ENCODE data around the gene ACSF3. TPM values are rescaled to one million over a fixed set of nuclear protein-coding genes. Genes with fewer than 3 reads are reported as not detected.

ACSF3 gene
- total RNA-seq, 2 experiments from 2014 or later, result 39.7 to 41.7 TPM

DNA sequence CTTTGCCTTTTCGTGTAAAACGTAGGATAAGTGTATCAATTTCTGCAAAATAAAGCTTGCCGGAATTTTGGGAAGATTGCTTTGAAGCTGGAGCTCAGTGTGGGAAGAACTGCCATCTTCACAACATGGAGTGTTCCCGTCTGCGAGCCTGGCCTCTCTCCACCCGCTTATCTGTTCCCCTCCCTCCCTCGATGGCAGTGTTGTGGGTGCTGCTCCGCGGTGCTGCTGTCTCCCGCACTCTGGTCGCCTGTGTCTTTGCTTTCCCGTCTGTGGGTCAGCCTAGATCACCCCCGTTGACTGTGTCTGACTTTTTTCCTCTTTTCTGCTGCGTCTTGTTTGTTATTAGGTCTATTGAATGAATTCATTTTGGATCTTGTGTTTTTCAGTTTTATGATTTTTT is 17.0 kb downstream of the ACSF3 start:
- Mint-ChIP-seq H3K4me3 (no peak overlapping the region), H3K27me3 (no peaks in the 10 kb centered on the region), H3K4me1 (peaks cover 26% of the 10 kb centered on the region), H3K9me3 (ENCODE audit: low read depth) (no peaks in the 10 kb centered on the region), H3K36me3 (ENCODE audit: low read depth) (peaks cover 42% of the 10 kb centered on the region), H3K27ac (no peak overlapping the region)
- CTCF ChIA-PET, result no interaction called here
- POLR2A ChIA-PET, result no interaction called here
- DNase-seq, result no peak
- no peak for ATAC-seq
- intact Hi-C loops (cut with DNase I, micrococcal nuclease), result no loop called here

DNA sequence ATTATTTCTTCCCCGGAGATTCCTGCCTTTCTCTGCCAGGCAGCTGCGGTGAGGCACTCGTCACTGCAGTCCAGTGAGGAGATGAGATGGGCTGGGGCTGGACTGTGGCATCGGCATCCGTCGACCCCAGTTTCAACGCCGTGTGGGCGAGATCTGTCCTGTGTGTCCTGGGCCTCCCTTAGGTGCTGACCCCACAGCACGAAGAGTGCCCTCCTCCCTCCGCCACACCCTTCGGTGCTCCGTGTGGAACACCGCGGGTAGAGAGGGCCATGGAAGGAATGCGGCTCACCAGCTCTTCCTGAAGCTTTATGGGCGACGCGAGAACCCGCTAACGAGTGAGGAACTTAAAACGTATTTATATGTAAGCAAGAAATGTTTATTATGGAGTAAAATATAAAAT is 17.6 kb downstream of the ACSF3 start:
- ATAC-seq (no peak), DNase-seq (no peak)
- no peaks in the 10 kb centered on the region for H3K27me3 Mint-ChIP-seq
- peaks cover 44% of the 10 kb centered on the region for H3K36me3 Mint-ChIP-seq (ENCODE audit: low read depth)
- intact Hi-C loops (cut with DNase I, micrococcal nuclease), result no loop called here
- CTCF ChIA-PET, result no interaction called here
- POLR2A ChIA-PET, result no interaction called here
- H3K27ac Mint-ChIP-seq, result no peak overlapping the region
- peaks cover 32% of the 10 kb centered on the region for H3K4me1 Mint-ChIP-seq
- H3K4me3 Mint-ChIP-seq, result no peak overlapping the region
- H3K9me3 Mint-ChIP-seq (ENCODE audit: low read depth), result no peaks in the 10 kb centered on the region

DNA sequence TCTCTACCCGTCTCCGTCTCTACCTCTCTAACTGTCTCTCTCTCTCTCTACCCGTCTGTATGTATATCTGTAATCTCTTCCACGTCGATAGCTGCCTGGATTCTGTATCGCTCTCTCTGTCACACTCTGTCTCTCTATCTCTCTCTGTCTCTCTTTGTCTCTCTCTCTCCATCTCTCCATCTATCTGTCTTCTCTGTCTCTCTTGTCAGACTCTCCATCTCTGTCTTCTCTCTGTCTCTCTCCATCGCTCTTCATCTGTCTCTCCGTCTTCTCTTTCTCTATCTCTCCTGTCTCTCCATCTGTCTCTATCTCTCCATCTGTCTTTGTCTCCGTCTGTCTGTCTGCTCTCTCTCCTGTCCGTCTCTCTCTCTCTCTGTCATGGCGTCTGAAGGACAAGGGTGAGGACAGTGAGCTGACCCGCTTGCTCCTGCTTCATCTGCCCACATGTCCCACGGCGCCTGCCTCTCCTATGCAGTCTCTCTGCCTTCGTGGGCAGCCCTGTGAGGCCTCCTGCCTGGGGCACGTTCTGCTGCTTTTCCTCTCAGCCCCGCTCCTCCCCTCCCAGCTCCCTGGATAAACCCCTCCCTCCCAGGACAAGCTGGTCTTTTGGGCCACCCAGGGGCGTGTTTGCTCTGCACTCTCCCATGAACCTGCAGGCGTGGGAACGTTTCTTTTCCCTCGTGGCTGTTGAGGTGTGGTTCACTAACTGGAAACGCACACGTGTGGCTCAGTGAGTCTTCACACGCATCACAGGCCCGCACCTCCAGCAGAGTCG is 18.9 kb downstream of the ACSF3 start:
- Mint-ChIP-seq H3K27ac (no peak overlapping the region), H3K4me1 (peaks cover 38% of the 10 kb centered on the region), H3K27me3 (no peaks in the 10 kb centered on the region), H3K36me3 (ENCODE audit: low read depth) (peaks cover 45% of the 10 kb centered on the region), H3K4me3 (no peak overlapping the region), H3K9me3 (ENCODE audit: low read depth) (no peaks in the 10 kb centered on the region)
- intact Hi-C loops (cut with DNase I, micrococcal nuclease), result no loop called here
- CTCF ChIA-PET, result interaction anchor here (0.7 kb wide), 1 partner anchor 15 kb away, joined by 3 read pairs; no protein-coding TSS in a partner anchor
- no peak for ATAC-seq
- DNase-seq, result peak; percentile 50
- POLR2A ChIA-PET, result interaction anchor here (0.6 kb wide), 1 partner anchor 15 kb away, joined by 3 read pairs; no protein-coding TSS in a partner anchor

DNA sequence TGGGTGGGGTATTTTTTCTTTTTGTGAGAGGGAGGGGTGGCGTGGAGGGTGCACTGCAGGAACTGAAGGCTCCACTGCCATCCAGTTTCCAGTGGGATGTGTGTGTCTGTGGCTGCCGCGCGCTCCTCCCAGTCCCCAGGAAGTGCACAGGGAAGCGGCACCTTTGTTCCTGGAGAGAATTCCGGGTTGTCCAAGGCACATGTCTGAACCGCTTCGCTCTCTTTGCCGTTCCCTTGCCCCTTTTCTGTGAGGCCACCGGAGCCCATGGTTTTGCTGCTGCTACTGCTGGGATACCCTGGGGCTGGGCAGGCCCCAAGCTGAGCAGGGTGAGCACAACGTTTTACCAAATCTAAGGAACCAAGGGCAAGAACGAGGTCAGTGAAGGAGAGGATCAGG is 19.5 kb downstream of the ACSF3 start:
- DNase-seq (no peak), ATAC-seq (no peak)
- Mint-ChIP-seq H3K36me3 (ENCODE audit: low read depth) (peaks cover 45% of the 10 kb centered on the region), H3K9me3 (ENCODE audit: low read depth) (no peaks in the 10 kb centered on the region), H3K4me1 (peaks cover 41% of the 10 kb centered on the region), H3K27me3 (no peaks in the 10 kb centered on the region), H3K27ac (no peak overlapping the region), H3K4me3 (no peak overlapping the region)
- POLR2A ChIA-PET, result no interaction called here
- intact Hi-C loops (cut with DNase I, micrococcal nuclease), result no loop called here
- CTCF ChIA-PET, result interaction anchor here (0.5 to 0.7 kb wide), 2 partner anchors 16 to 369 kb away, joined by 3 read pairs; no protein-coding TSS in a partner anchor

DNA sequence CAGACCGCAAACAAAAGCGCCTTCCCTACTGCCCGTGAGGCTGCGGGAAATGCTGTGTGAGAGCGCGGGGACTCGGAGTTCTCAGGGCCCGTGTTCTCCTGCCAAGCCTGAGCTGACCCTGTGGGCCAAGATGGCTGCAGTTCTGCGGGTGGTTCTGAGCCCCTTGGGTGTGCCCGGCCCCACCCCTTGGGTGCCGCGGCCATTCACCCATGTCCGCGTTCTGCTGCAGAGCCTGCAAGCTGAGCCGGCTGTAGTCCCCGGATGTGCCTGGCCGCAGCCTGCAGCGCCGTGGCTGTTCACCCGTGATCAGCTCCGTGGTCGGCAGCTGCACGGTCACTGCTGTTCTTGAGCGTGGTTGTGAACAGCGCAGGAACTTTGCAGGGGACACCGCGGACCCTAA is 20.0 kb downstream of the ACSF3 start:
- H3K4me1 Mint-ChIP-seq, result peaks cover 47% of the 10 kb centered on the region
- H3K27me3 Mint-ChIP-seq, result no peaks in the 10 kb centered on the region
- peaks cover 43% of the 10 kb centered on the region for H3K36me3 Mint-ChIP-seq (ENCODE audit: low read depth)
- ATAC-seq (no peak), DNase-seq (no peak)
- ChIA-PET POLR2A (no interaction called here), CTCF (interaction anchor here (0.5 to 0.7 kb wide), 2 partner anchors 16 to 370 kb away, joined by 3 read pairs; no protein-coding TSS in a partner anchor)
- peak overlapping the region; percentile 74 for H3K4me3 Mint-ChIP-seq
- no peaks in the 10 kb centered on the region for H3K9me3 Mint-ChIP-seq (ENCODE audit: low read depth)
- peak overlapping the region; percentile 89 for H3K27ac Mint-ChIP-seq
- intact Hi-C loops (cut with DNase I, micrococcal nuclease), result loop anchor here in 1 of 2 experiments (2.0 kb wide), 1 partner anchor 173 kb away; no protein-coding TSS in a partner anchor

DNA sequence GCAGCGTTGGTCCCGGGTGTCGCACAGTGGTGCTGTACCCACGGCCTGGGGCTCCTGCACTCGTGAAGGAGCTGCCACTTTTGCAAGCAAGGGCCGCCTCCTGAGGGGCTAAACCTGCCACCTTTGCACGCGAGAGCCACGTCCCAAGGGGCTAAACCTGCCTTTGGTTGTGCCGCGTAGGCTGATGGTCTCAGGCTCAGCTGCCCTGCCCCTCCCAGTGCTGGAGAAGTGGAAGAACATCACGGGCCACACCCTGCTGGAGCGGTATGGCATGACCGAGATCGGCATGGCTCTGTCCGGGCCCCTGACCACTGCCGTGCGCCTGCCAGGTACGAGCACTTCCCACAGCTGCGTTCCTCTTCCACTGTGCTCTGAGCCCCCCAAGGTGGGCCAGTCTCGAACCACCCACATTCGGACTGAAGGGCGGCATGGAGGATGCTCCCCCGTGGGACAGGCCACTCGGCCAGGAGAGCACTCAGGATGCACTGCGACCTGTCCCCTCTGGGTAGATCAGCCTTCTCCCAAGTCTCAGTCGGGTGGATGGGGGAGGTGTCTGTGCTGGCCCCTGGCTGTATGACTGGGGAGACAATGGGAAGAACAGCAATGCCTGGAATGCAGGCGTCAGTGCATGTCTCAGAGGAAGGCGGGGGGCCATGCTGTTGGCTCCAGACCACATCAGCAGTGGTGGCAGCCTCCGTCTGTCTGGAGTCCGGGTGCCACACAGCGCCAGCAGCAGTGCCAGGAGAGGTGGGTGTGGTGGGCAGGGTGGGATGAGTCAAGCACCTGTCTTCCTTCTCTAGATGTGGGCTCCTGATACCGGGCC is 20.7 kb downstream of the ACSF3 start:
- ChIA-PET POLR2A (interaction anchor here (1.0 kb wide), 1 partner anchor 18 kb away, joined by 4 read pairs; no protein-coding TSS in a partner anchor), CTCF (interaction anchor here (0.5 to 1.0 kb wide), 5 partner anchors 12 to 145 kb away, joined by 3 to 4 read pairs (median 3); no protein-coding TSS in a partner anchor)
- intact Hi-C loops (cut with DNase I, micrococcal nuclease), result loop anchor here in 1 of 2 experiments (2.0 kb wide), 1 partner anchor 174 kb away; no protein-coding TSS in a partner anchor
- Mint-ChIP-seq H3K9me3 (ENCODE audit: low read depth) (no peaks in the 10 kb centered on the region), H3K4me3 (peak overlapping the region; percentile 74), H3K27me3 (no peaks in the 10 kb centered on the region), H3K36me3 (ENCODE audit: low read depth) (peaks cover 44% of the 10 kb centered on the region), H3K27ac (peak overlapping the region; percentile 89), H3K4me1 (peaks cover 52% of the 10 kb centered on the region)
- DNase-seq (peak; percentile 50), ATAC-seq (peak; percentile 8)

DNA sequence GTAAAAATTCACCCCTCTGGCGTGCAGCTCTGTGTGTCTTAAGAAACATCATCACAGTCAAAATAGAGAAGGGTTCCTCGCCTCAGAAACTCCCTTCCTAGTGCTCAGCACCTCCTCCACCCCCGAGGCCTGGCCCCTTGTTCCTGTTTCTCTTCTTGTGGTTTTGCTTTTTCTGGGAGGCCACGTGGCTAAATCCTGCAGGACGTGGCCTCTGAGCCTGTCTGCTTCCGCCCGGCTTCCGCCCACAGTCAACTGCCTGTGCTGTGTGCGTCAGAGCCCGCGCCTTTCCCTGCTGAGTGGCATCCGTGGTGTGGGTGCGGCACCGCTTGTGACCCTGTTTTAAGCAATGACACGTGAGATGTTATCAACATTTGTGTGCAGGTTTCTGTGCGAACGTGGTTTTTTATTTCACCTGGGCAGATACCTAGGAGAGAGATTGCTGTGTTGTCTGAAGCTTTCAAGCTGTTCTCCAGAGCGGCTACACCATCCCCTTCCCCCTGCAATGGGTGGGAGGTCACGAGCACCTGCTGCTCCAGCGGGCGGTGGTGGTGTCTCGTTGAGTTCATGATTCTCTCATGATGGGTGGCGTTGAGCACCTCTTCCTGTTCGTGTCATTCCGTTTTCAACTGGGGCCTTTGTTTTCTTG is 21.7 kb downstream of the ACSF3 start:
- ChIA-PET POLR2A (interaction anchor here (0.9 to 1.0 kb wide), 2 partner anchors 18 kb away, joined by 4 to 6 read pairs; no protein-coding TSS in a partner anchor), CTCF (interaction anchor here (0.7 to 1.1 kb wide), 7 partner anchors 13 to 171 kb away, joined by 3 to 4 read pairs (median 3); no protein-coding TSS in a partner anchor)
- H3K36me3 Mint-ChIP-seq (ENCODE audit: low read depth), result peaks cover 45% of the 10 kb centered on the region

DNA sequence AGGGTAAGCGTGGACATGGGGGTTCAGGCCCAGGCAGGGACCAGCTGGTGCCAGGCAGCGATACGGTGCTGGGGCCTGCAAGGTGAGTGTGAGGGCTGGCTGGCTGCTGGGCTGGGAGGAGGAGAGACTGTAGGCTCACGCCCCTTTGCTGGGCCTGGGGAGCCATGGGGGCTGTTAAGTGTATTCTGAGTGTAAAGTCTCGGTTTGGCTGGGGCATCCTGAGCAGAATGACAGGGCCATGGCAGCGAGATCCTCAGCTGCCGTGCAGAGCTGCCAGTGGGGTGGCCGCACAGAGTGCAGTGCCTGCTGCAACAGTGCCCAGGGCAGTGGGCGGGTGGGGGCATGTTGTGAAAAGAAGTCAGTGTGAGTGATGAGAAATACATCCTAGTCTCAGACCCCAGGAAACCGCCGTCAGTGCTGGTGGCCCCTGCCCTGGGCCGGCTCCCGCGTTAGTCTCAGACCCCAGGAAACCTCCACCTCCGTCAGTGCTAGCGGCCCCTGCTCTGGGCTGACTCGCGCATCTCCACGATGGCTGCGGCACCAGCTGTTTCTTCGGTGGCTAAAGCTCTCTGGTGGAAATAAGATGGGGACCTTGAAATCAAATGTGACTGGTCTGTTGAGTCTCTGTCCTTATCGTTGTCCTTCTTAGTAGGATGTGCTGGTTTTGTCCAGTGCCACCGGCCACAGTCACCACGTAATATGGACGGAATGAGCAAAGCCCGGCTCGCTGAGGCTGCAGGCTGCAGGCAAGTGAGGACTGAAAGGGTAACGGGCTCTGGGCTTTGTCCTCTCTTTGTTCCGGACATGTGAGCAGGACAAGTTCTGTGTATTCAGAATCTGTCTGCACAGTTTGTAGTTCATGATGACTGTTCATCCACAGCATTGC is 22.9 kb downstream of the ACSF3 start:
- DNase-seq (peak; percentile 44), ATAC-seq (peak; percentile 11)
- Mint-ChIP-seq H3K36me3 (ENCODE audit: low read depth) (peaks cover 48% of the 10 kb centered on the region), H3K4me1 (peaks cover 60% of the 10 kb centered on the region), H3K27ac (peak overlapping the region; percentile 89), H3K27me3 (no peaks in the 10 kb centered on the region), H3K9me3 (ENCODE audit: low read depth) (no peaks in the 10 kb centered on the region), H3K4me3 (peak overlapping the region; percentile 74)
- intact Hi-C loops (cut with DNase I, micrococcal nuclease), result loop anchor here in 1 of 2 experiments (5.0 kb wide), 1 partner anchor 304 kb away; the partner anchor contains the start of gene APRT
- ChIA-PET POLR2A (interaction anchor here (0.9 kb wide), 1 partner anchor 20 kb away, joined by 6 read pairs; no protein-coding TSS in a partner anchor), CTCF (interaction anchor here (1.0 kb wide), 2 partner anchors 20 to 173 kb away, joined by 3 to 4 read pairs; no protein-coding TSS in a partner anchor)

More for the DNA sequence above, 21.7 kb downstream of the ACSF3 start:
- Mint-ChIP-seq H3K27ac (peak overlapping the region; percentile 89), H3K4me3 (peak overlapping the region; percentile 74), H3K4me1 (peaks cover 58% of the 10 kb centered on the region), H3K9me3 (ENCODE audit: low read depth) (no peaks in the 10 kb centered on the region), H3K27me3 (no peaks in the 10 kb centered on the region)
- intact Hi-C loops (cut with DNase I, micrococcal nuclease), result loop anchor here (1.0 to 5.0 kb wide), 5 partner anchors 18 to 303 kb away; partner anchors contain the start of gene APRT (in 1 of the 2)
- DNase-seq (peak; percentile 90), ATAC-seq (peak; percentile 86)

DNA sequence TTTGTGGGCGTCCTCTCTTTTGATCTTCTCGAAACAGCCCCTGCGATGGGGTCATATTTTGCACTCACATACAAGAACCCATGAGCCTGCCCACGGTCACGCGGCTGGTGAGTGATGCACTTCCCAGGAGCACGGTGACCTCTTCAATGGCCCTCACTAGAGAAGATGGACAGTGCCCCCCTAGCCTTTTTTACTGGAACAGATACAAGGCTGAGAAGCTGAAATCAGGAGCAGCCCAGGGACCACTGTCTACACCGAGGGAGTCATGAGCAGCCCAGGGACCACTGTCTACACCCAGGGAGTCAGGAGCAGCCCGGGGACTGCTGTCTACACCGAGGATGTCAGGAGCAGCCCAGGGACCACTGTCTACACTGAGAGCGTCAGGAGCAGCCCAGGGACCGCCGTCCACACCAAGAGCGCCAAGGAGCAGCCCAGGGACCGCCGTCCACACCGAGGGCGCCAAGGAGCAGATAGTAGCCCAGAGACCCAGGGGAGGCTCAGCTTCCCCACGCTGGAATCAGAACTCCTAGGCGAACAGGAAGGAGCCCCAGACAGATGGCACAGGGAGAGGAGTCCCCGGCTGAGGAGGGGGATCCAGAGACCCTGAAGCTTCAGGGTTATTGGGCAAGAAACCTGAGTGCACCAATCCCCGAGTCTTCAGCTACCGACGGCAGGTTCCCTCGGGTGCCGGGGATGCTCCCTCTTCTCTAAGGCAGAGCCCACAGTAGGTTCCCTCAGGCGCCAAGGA is 23.7 kb downstream of the ACSF3 start:
- intact Hi-C loops (cut with DNase I, micrococcal nuclease), result loop anchor here in 1 of 2 experiments (5.0 kb wide), 1 partner anchor 305 kb away; the partner anchor contains the start of gene APRT
- no peaks in the 10 kb centered on the region for H3K9me3 Mint-ChIP-seq (ENCODE audit: low read depth)
- CTCF ChIA-PET, result no interaction called here
- no peaks in the 10 kb centered on the region for H3K27me3 Mint-ChIP-seq
- POLR2A ChIA-PET, result no interaction called here
- H3K36me3 Mint-ChIP-seq (ENCODE audit: low read depth), result peaks cover 48% of the 10 kb centered on the region
- DNase-seq, result no peak
- H3K4me1 Mint-ChIP-seq, result peaks cover 62% of the 10 kb centered on the region
- ATAC-seq, result no peak
- H3K4me3 Mint-ChIP-seq, result no peak overlapping the region
- peak overlapping the region; percentile 53 for H3K27ac Mint-ChIP-seq

DNA sequence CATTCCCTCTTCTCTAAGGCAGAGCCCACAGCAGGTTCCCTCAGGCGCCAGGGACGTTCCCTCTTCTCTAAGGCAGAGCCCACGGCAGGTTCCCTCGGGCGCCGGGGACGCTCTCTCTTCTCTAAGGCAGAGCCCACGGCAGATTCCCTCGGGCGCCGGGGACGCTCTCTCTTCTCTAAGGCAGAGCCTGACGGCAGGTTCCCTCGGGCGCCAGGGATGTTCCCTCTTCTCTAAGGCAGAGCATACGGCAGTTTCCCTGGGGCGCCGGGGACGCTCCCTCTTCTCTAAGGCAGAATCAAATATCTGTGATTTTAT is 24.3 kb downstream of the ACSF3 start:
- Mint-ChIP-seq H3K27me3 (no peaks in the 10 kb centered on the region), H3K4me3 (no peak overlapping the region), H3K27ac (peak overlapping the region; percentile 40), H3K36me3 (ENCODE audit: low read depth) (peaks cover 50% of the 10 kb centered on the region), H3K9me3 (ENCODE audit: low read depth) (no peaks in the 10 kb centered on the region), H3K4me1 (peaks cover 67% of the 10 kb centered on the region)
- DNase-seq (no peak), ATAC-seq (no peak)
- ChIA-PET POLR2A (no interaction called here), CTCF (no interaction called here)
- intact Hi-C loops (cut with DNase I, micrococcal nuclease), result loop anchor here in 1 of 2 experiments (5.0 kb wide), 1 partner anchor 306 kb away; the partner anchor contains the start of gene APRT

Data from activated CD4-positive, alpha-beta T cell treated with anti-CD3 and anti-CD28 coated beads for 36 hours (primary cell).